BJ (cell line): Measurements from ENCODE around the gene EZH2. TPM values are rescaled to one million over a fixed set of nuclear protein-coding genes. Genes with fewer than 3 reads are reported as not detected.

Experiments
- CTCF ChIA-PET: fragments of 350-600 bp; formaldehyde crosslinking; extraction: SDS; loops from one replicate; lab custom pipeline; 2021; ENCODE audit warnings: antibody characterized with exemption, inconsistent platforms; lab: Yijun Ruan, JAX
- POLR2A ChIA-PET: fragments of 300-600 bp; sonication (Branson Sonifier 250); formaldehyde crosslinking; extraction: SDS; loops from one replicate; lab custom pipeline; 2021; ENCODE audit warnings: antibody characterized with exemption; lab: Charles Lee
- DNase-seq: peaks from one replicate; pipeline ENCODE4 v3.0.0-alpha.2; 2011; ENCODE audit warnings: low read depth
- H3K27me3 ChIP-seq: 2 replicates; pipeline ENCODE4 v1.6.0; 2011; ENCODE audit warnings: low read length; ENCODE audit not compliant: control insufficient read depth, insufficient read depth
- H3K36me3 ChIP-seq: 2 replicates; pipeline ENCODE4 v1.5.1; 2011; ENCODE audit warnings: low read length; ENCODE audit not compliant: control insufficient read depth, insufficient read depth
- H3K4me3 ChIP-seq: 2 replicates; pipeline ENCODE4 v1.5.1; 2011; ENCODE audit warnings: low read depth, mild to moderate bottlenecking, control low read depth, low read length
- CTCF ChIP-seq: IDR thresholded peaks from 2 replicates; pipeline ENCODE4 v1.5.1; 2011; ENCODE audit warnings: low read depth, mild to moderate bottlenecking, control low read depth, inconsistent platforms, low read length, moderate library complexity; ENCODE audit not compliant: insufficient read depth
- polyA plus RNA-seq: library from polyadenylated mRNA; depleted of rRNA; stranded (reverse); fragments of >200 nt; gene quantifications from 2 replicates; pipeline ENCODE4 v1.2.3, GENCODE V29; 2011

Gene EZH2
- polyA plus RNA-seq, 1 experiment, result 11.0 TPM

GRCh38 chr7:148925836-148926235 is 41.7 kb upstream of the EZH2 start:
- POLR2A ChIA-PET, result no interaction called here
- no peak for TF ChIP-seq CTCF
- no peak for DNase-seq

GRCh38 chr7:148924011-148924410 is 39.9 kb upstream of the EZH2 start:
- Histone ChIP-seq H3K27me3 (no peaks in the 10 kb centered on the region), H3K36me3 (no peaks in the 10 kb centered on the region), H3K4me3 (no peak overlapping the region)
- TF ChIP-seq CTCF, result no peak
- CTCF ChIA-PET, result no interaction called here
- no peak for DNase-seq
- POLR2A ChIA-PET, result interaction anchor here (0.6 kb wide), 1 partner anchor 9 kb away, joined by 8 read pairs; no protein-coding TSS in a partner anchor

More at GRCh38 chr7:148925836-148926235, 41.7 kb upstream of the EZH2 start:
- CTCF ChIA-PET, result no interaction called here
- Histone ChIP-seq H3K27me3 (peaks cover 1% of the 10 kb centered on the region; the same call in 1 of the 2 replicates), H3K4me3 (no peak overlapping the region), H3K36me3 (no peaks in the 10 kb centered on the region)

- Histone ChIP-seq H3K27me3 (no peaks in the 10 kb centered on the region), H3K4me3 (no peak overlapping the region), H3K36me3 (no peaks in the 10 kb centered on the region)
- DNase-seq, result no peak
- TF ChIP-seq CTCF, result no peak
- POLR2A ChIA-PET, result no interaction called here
- CTCF ChIA-PET, result no interaction called here
Measured at GRCh38 chr7:148921806-148922205, 37.7 kb upstream of the EZH2 start.

GRCh38 chr7:148921189-148921588 is 37.1 kb upstream of the EZH2 start:
- ChIA-PET POLR2A (no interaction called here), CTCF (interaction anchor here (1.3 kb wide), 1 partner anchor 10 kb away, joined by 3 read pairs; no protein-coding TSS in a partner anchor)
- Histone ChIP-seq H3K27me3 (no peaks in the 10 kb centered on the region), H3K36me3 (no peaks in the 10 kb centered on the region), H3K4me3 (no peak overlapping the region)
- DNase-seq, result no peak
- no peak for TF ChIP-seq CTCF

- no peak for TF ChIP-seq CTCF
- POLR2A ChIA-PET, result no interaction called here
- Histone ChIP-seq H3K27me3 (no peaks in the 10 kb centered on the region), H3K4me3 (no peak overlapping the region), H3K36me3 (no peaks in the 10 kb centered on the region)
- DNase-seq, result no peak
- CTCF ChIA-PET, result interaction anchor here (1.0 kb wide), 1 partner anchor 16 kb away, joined by 3 read pairs; no protein-coding TSS in a partner anchor
Measured at GRCh38 chr7:148919859-148920258, 35.8 kb upstream of the EZH2 start.
